Measurements from ENCODE around the gene LMX1B. TPM values are rescaled to one million over a fixed set of nuclear protein-coding genes. Genes with fewer than 3 reads are reported as not detected.

The LMX1B gene
- total RNA-seq, 1 donor from 2014 or later, result 0.27 TPM

DNA sequence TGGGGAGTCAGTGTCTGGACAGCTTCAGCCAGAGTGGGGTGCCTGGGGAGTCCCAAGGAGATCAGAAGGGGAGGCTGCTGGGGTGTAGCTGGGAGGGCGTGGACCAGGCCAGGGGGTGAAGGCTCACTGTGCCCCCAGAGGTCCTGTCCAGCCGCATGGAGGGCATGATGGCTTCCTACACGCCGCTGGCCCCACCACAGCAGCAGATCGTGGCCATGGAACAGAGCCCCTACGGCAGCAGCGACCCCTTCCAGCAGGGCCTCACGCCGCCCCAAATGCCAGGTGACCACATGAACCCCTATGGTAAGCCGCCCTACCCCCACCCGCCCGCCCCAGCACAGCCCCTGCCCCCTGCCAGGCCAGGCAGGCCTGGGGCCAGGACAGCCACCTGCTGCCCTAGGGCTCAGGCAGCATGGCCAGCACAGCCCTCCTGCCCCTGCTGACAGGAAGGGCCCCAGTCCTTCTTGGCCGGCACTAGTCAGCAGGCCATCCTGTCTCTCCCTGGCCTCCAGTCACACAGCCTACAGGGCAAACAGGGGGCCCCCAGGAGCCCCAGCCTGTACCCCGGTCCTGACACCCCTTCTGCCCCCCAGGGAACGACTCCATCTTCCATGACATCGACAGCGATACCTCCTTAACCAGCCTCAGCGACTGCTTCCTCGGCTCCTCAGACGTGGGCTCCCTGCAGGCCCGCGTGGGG lies 82.1 kb downstream of the LMX1B start:
- no peaks in the 10 kb centered on the region for H3K9me3 Mint-ChIP-seq (ENCODE audit: unreplicated experiment)
- H3K4me3 Mint-ChIP-seq (ENCODE audit: unreplicated experiment), result no peak overlapping the region
- TF ChIP-seq CTCF (IDR thresholded peaks at IDR 0.05), result no peak
- DNase-seq (ENCODE audit: extremely low spot score, unreplicated experiment), result no peak
- H3K36me3 Mint-ChIP-seq (ENCODE audit: unreplicated experiment), result no peaks in the 10 kb centered on the region
- H3K4me1 Mint-ChIP-seq (ENCODE audit: unreplicated experiment), result no peaks in the 10 kb centered on the region
- H3K27ac Mint-ChIP-seq (ENCODE audit: unreplicated experiment), result no peak overlapping the region
- peaks cover 11% of the 10 kb centered on the region for H3K27me3 Mint-ChIP-seq (ENCODE audit: unreplicated experiment)

- no peaks in the 10 kb centered on the region for H3K36me3 Mint-ChIP-seq (ENCODE audit: unreplicated experiment)
- H3K27ac Mint-ChIP-seq (ENCODE audit: unreplicated experiment), result no peak overlapping the region
- no peaks in the 10 kb centered on the region for H3K4me1 Mint-ChIP-seq (ENCODE audit: unreplicated experiment)
- no peak for TF ChIP-seq CTCF (IDR thresholded peaks at IDR 0.05)
- DNase-seq (ENCODE audit: extremely low spot score, unreplicated experiment), result no peak
- H3K9me3 Mint-ChIP-seq (ENCODE audit: unreplicated experiment), result no peaks in the 10 kb centered on the region
- H3K27me3 Mint-ChIP-seq (ENCODE audit: unreplicated experiment), result peaks cover 15% of the 10 kb centered on the region
- no peak overlapping the region for H3K4me3 Mint-ChIP-seq (ENCODE audit: unreplicated experiment)
Observed at GRCh38 chr9:126696401-126697145, 82.8 kb downstream of the LMX1B start.

DNA sequence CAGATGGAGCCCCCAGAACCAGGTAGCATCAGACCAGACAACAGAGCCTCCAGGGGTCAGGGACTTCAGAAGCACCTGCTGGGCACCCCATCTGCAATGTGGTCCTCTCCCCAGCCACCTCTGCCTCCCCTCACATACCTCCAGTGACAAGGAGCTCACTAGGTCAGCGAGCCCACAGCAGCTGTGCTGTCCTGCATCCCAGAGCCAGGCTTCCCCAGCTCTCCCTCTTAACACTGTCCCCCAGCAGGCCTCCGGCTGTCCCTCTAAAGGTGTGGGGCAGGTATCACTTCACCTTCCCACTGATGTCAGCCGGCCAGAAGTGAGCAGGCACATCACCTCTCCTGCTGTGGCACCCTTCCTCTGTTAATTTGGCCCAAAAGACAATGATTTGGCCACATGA lies 83.6 kb downstream of the LMX1B start:
- no peaks in the 10 kb centered on the region for H3K4me1 Mint-ChIP-seq (ENCODE audit: unreplicated experiment)
- H3K27me3 Mint-ChIP-seq (ENCODE audit: unreplicated experiment), result peaks cover 22% of the 10 kb centered on the region
- no peak for DNase-seq (ENCODE audit: extremely low spot score, unreplicated experiment)
- H3K36me3 Mint-ChIP-seq (ENCODE audit: unreplicated experiment), result no peaks in the 10 kb centered on the region
- no peak overlapping the region for H3K27ac Mint-ChIP-seq (ENCODE audit: unreplicated experiment)
- no peaks in the 10 kb centered on the region for H3K9me3 Mint-ChIP-seq (ENCODE audit: unreplicated experiment)
- H3K4me3 Mint-ChIP-seq (ENCODE audit: unreplicated experiment), result no peak overlapping the region
- TF ChIP-seq CTCF (IDR thresholded peaks at IDR 0.05), result no peak

DNA sequence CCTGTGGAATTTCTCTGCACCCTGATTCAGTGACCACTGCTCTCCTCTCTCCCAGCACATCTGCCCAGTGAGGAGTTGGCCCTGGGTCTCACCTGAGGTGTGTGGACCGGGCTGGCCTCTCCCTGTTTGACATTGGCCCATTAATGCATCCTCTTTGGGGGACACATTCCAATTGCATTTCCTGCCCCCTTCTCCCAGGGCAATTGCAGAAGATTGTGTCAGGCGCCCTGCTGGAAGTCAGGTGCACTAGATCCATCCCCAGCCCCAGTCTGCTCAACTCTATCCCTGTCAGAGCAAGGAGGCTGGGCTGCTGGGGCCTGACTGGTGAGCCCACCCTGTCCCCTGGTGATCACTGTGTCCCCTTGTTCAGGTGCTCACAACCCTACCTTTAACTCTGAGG lies 84.5 kb downstream of the LMX1B start:
- H3K27me3 Mint-ChIP-seq (ENCODE audit: unreplicated experiment), result peaks cover 22% of the 10 kb centered on the region
- TF ChIP-seq CTCF (IDR thresholded peaks at IDR 0.05), result no peak
- DNase-seq (ENCODE audit: extremely low spot score, unreplicated experiment), result no peak
- H3K4me3 Mint-ChIP-seq (ENCODE audit: unreplicated experiment), result no peak overlapping the region
- H3K4me1 Mint-ChIP-seq (ENCODE audit: unreplicated experiment), result no peaks in the 10 kb centered on the region
- H3K36me3 Mint-ChIP-seq (ENCODE audit: unreplicated experiment), result no peaks in the 10 kb centered on the region
- H3K27ac Mint-ChIP-seq (ENCODE audit: unreplicated experiment), result no peak overlapping the region
- no peaks in the 10 kb centered on the region for H3K9me3 Mint-ChIP-seq (ENCODE audit: unreplicated experiment)

GRCh38 chr9:126698756-126699155 lies 85.0 kb downstream of the LMX1B start:
- Mint-ChIP-seq H3K9me3 (ENCODE audit: unreplicated experiment) (no peaks in the 10 kb centered on the region), H3K4me3 (ENCODE audit: unreplicated experiment) (no peak overlapping the region), H3K36me3 (ENCODE audit: unreplicated experiment) (no peaks in the 10 kb centered on the region), H3K27ac (ENCODE audit: unreplicated experiment) (no peak overlapping the region), H3K27me3 (ENCODE audit: unreplicated experiment) (peaks cover 22% of the 10 kb centered on the region), H3K4me1 (ENCODE audit: unreplicated experiment) (no peaks in the 10 kb centered on the region)
- no peak for TF ChIP-seq CTCF (IDR thresholded peaks at IDR 0.05)
- DNase-seq (ENCODE audit: extremely low spot score, unreplicated experiment), result no peak

Data from osteocyte (in vitro differentiated cells).